H9 (cell line): ENCODE measurements around the gene PPIL6. TPM values are rescaled to one million over a fixed set of nuclear protein-coding genes. Genes with fewer than 3 reads are reported as not detected.

ENCODE experiments used
- DNase-seq: peaks from one replicate; pipeline ENCODE4 v3.0.0-alpha.2; 2017
- H2AFZ ChIP-seq: one replicate; pipeline ENCODE4 v1.6.1; 2013; ENCODE audit warnings: mild to moderate bottlenecking, low read length, control low read depth, moderate library complexity
- H2AK5ac ChIP-seq: 2 replicates; pipeline ENCODE4 v1.6.1; 2013; ENCODE audit warnings: low read length, control low read depth, mixed read lengths; ENCODE audit not compliant: insufficient read length
- H2BK120ac ChIP-seq: one replicate; pipeline ENCODE4 v1.6.1; 2013; ENCODE audit warnings: low read depth, mild to moderate bottlenecking, low read length, control low read depth, inconsistent platforms; ENCODE audit not compliant: poor library complexity, severe bottlenecking
- H2BK12ac ChIP-seq: 2 replicates; pipeline ENCODE4 v1.6.1; 2013; ENCODE audit warnings: low read length, control low read depth, mixed read lengths, low read depth; ENCODE audit not compliant: insufficient read length
- H2BK15ac ChIP-seq: 2 replicates; pipeline ENCODE4 v1.6.1; 2013; ENCODE audit warnings: low read depth, low read length, control low read depth
- H2BK20ac ChIP-seq: one replicate; pipeline ENCODE4 v1.6.1; 2013; ENCODE audit warnings: low read depth, mild to moderate bottlenecking, low read length, control low read depth, inconsistent platforms; ENCODE audit not compliant: poor library complexity, severe bottlenecking
- H2BK5ac ChIP-seq: 2 replicates; pipeline ENCODE4 v1.6.1; 2013; ENCODE audit warnings: low read length, control low read depth, mixed read lengths; ENCODE audit not compliant: insufficient read length
- H3K14ac ChIP-seq: 2 replicates; pipeline ENCODE4 v1.6.1; 2013; ENCODE audit warnings: low read length, control low read depth; ENCODE audit not compliant: insufficient read depth
- H3K18ac ChIP-seq: 2 replicates; pipeline ENCODE4 v1.6.1; 2013; ENCODE audit warnings: low read depth, mild to moderate bottlenecking, mixed read lengths, low read length, control low read depth; ENCODE audit not compliant: insufficient read length
- H3K23ac ChIP-seq: 2 replicates; pipeline ENCODE4 v1.6.1; 2013; ENCODE audit warnings: low read length, control low read depth, mixed read lengths, low read depth; ENCODE audit not compliant: insufficient read length
- H3K23me2 ChIP-seq: 2 replicates; pipeline ENCODE4 v1.6.1; 2013; ENCODE audit warnings: low read depth, mild to moderate bottlenecking, mixed read lengths, low read length, control low read depth; ENCODE audit not compliant: insufficient read length, poor library complexity, severe bottlenecking
- H3K27ac ChIP-seq: 2 replicates; pipeline ENCODE4 v1.5.1; 2013; ENCODE audit warnings: low read length, control low read depth, mixed read lengths, low read depth; ENCODE audit not compliant: insufficient read length
- H3K27me3 ChIP-seq: 2 replicates; pipeline ENCODE4 v1.6.1; 2013; ENCODE audit warnings: low read length, control low read depth, inconsistent platforms; ENCODE audit not compliant: insufficient read depth
- H3K4ac ChIP-seq: 2 replicates; pipeline ENCODE4 v1.6.1; 2013; ENCODE audit warnings: low read depth, mild to moderate bottlenecking, control low read depth, inconsistent platforms, low read length, moderate library complexity
- H3K4me1 ChIP-seq: 2 replicates; pipeline ENCODE4 v1.6.1; 2013; ENCODE audit warnings: low read length, control low read depth, inconsistent platforms; ENCODE audit not compliant: insufficient read depth
- H3K4me2 ChIP-seq: 2 replicates; pipeline ENCODE4 v1.6.1; 2013; ENCODE audit warnings: low read length, control low read depth, mixed read lengths; ENCODE audit not compliant: insufficient read length, insufficient read depth
- H3K56ac ChIP-seq: 2 replicates; pipeline ENCODE4 v1.6.1; 2013; ENCODE audit warnings: low read depth, mild to moderate bottlenecking, mixed read lengths, low read length, control low read depth; ENCODE audit not compliant: insufficient read length
- H3K79me1 ChIP-seq: 2 replicates; pipeline ENCODE4 v1.6.1; 2013; ENCODE audit warnings: low read depth, mild to moderate bottlenecking, moderate library complexity, low read length, control low read depth, inconsistent platforms; ENCODE audit not compliant: insufficient read depth, poor library complexity, severe bottlenecking
- H3K79me2 ChIP-seq: 2 replicates; pipeline ENCODE4 v1.6.1; 2013; ENCODE audit warnings: low read length, control low read depth, inconsistent platforms; ENCODE audit not compliant: insufficient read depth
- H3K9ac ChIP-seq: 2 replicates; pipeline ENCODE4 v1.6.1; 2013; ENCODE audit warnings: low read length, control low read depth, mixed read lengths; ENCODE audit not compliant: insufficient read length; ENCODE audit errors: extremely low read depth
- H3K9me3 ChIP-seq: one replicate; pipeline ENCODE4 v1.6.1; 2013; ENCODE audit warnings: low read depth, low read length, inconsistent platforms; ENCODE audit not compliant: control insufficient read depth
- H3T11ph ChIP-seq: one replicate; pipeline ENCODE4 v1.6.1; 2013; ENCODE audit warnings: mild to moderate bottlenecking, low read length, control low read depth, inconsistent platforms
- H4K20me1 ChIP-seq: one replicate; pipeline ENCODE4 v1.6.1; 2013; ENCODE audit not compliant: control insufficient read depth, insufficient read length, insufficient read depth
- H4K5ac ChIP-seq: 2 replicates; pipeline ENCODE4 v1.6.1; 2013; ENCODE audit warnings: low read depth, mild to moderate bottlenecking, mixed read lengths, low read length, control low read depth; ENCODE audit not compliant: insufficient read length
- H4K8ac ChIP-seq: replicated peaks from 2 replicates; pipeline ENCODE4 v1.6.1; 2013; ENCODE audit warnings: low read length, control low read depth, mixed read lengths, low read depth; ENCODE audit not compliant: insufficient read length
- H4K91ac ChIP-seq: 2 replicates; pipeline ENCODE4 v1.6.1; 2013; ENCODE audit warnings: low read depth, mild to moderate bottlenecking, moderate library complexity, mixed read lengths, low read length, control low read depth; ENCODE audit not compliant: insufficient read length
- H3K27ac Mint-ChIP-seq, 3 experiments: 2 replicates in 2 of 3; 3 replicates in 1 of 3; pipeline ENCODE4 v1.8.0; 2020 to 2021; ENCODE audit warnings: mixed read lengths in 3 of 3, mild to moderate bottlenecking in 1 of 3, moderate library complexity in 1 of 3
- H3K27me3 Mint-ChIP-seq: 2 replicates; pipeline ENCODE4 v1.8.0; 2021; ENCODE audit warnings: low read depth, mild to moderate bottlenecking, moderate library complexity, mixed read lengths
- H3K36me3 Mint-ChIP-seq, 3 experiments: 2 replicates in 2 of 3; 3 replicates in 1 of 3; pipeline ENCODE4 v1.8.0; 2020 to 2021; ENCODE audit warnings: low read depth in 3 of 3, mixed read lengths in 3 of 3; ENCODE audit not compliant: insufficient read depth in 1 of 3
- H3K4me1 Mint-ChIP-seq, 2 experiments: 2 replicates each; pipeline ENCODE4 v1.8.0; 2020; ENCODE audit warnings: mixed read lengths in 2 of 2
- H3K4me3 Mint-ChIP-seq, 2 experiments: 2 replicates in 1 of 2; 3 replicates in 1 of 2; pipeline ENCODE4 v1.8.0; 2020 to 2021; ENCODE audit warnings: mild to moderate bottlenecking in 2 of 2, mixed read lengths in 2 of 2, moderate library complexity in 1 of 2
- H3K9me3 Mint-ChIP-seq, 2 experiments: 2 replicates in 1 of 2; 3 replicates in 1 of 2; pipeline ENCODE4 v1.8.0; 2020; ENCODE audit warnings: mild to moderate bottlenecking in 2 of 2, mixed read lengths in 2 of 2, moderate library complexity in 1 of 2
- CTCF ChIP-seq: fragments of 200-600 bp; sonication (generic); conservative IDR thresholded peaks from 3 replicates; pipeline ENCODE4 v1.8.0; 2021; ENCODE audit warnings: antibody characterized with exemption, mild to moderate bottlenecking
- WGBS: extraction: QIAGEN DNeasy Blood & Tissue Kit; methylation state at CpG from one replicate; pipeline ENCODE4 v1.1.7; 2013; ENCODE audit warnings: missing lambda C conversion rate, low lambda C conversion rate, mixed read lengths; ENCODE audit not compliant: insufficient read length; ENCODE audit errors: extremely low coverage; 5-methylcytosine and 5-hydroxymethylcytosine counted together
- total RNA-seq: library from RNA; stranded (reverse); gene quantifications from 2 replicates; pipeline ENCODE4 v1.2.1, GENCODE V29; 2021

PPIL6 gene
- total RNA-seq, 1 experiment from 2014 or later = 1.0 TPM

GRCh38 chr6:109478841-109479624 lies 38.6 kb upstream of the PPIL6 start:
- peaks cover 30 to 75% (median 67%) of the 10 kb centered on the region in 3 experiments for H3K36me3 Mint-ChIP-seq
- no peak for TF ChIP-seq CTCF
- no peak overlapping the region for H3K27ac ChIP-seq

More at GRCh38 chr6:109478841-109479624, 38.6 kb upstream of the PPIL6 start:
- no peak overlapping the region for H3K18ac ChIP-seq
- peaks cover 31% of the 10 kb centered on the region; the same call in 1 of the 2 replicates for H3K79me2 ChIP-seq
- H4K5ac ChIP-seq = no peak overlapping the region
- H2BK20ac ChIP-seq = no peak overlapping the region
- H3K27me3 ChIP-seq = no peaks in the 10 kb centered on the region
- no peak overlapping the region for H3K14ac ChIP-seq
- H3T11ph ChIP-seq = no peak overlapping the region
- no peak overlapping the region for H2BK12ac ChIP-seq
- no peak overlapping the region for H3K56ac ChIP-seq
- peak overlapping the region; percentile 43 for H3K4me2 ChIP-seq
- peaks cover 49% of the 10 kb centered on the region in 2 experiments for H3K4me1 Mint-ChIP-seq
- H3K23me2 ChIP-seq = peaks cover 4% of the 10 kb centered on the region
- H3K79me1 ChIP-seq = peaks cover 2% of the 10 kb centered on the region
- peak overlapping the region; percentile 54 to 64 for H3K4me3 Mint-ChIP-seq
- H3K23ac ChIP-seq = no peak overlapping the region
- no peak overlapping the region for H2BK15ac ChIP-seq
- no peak overlapping the region for H3K4ac ChIP-seq
- no peak for DNase-seq
- peaks cover 13% of the 10 kb centered on the region; the same call in 1 of the 2 replicates for H3K4me1 ChIP-seq
- no peak overlapping the region for H2BK120ac ChIP-seq
- no peaks in the 10 kb centered on the region for H3K9me3 ChIP-seq
- peak overlapping the region; percentile 26 for H3K9ac ChIP-seq
- WGBS = no CpG with 5 or more reads among the region's 5 CpGs
- no peaks in the 10 kb centered on the region for H3K9me3 Mint-ChIP-seq
- peak overlapping the region; percentile 81 to 90 (median 85); a peak in 4 of 7 replicates for H3K27ac Mint-ChIP-seq
- H2AK5ac ChIP-seq = no peak overlapping the region
- no peak overlapping the region for H4K91ac ChIP-seq
- H2AFZ ChIP-seq = no peak overlapping the region
- no peak overlapping the region for H4K8ac ChIP-seq
- no peaks in the 10 kb centered on the region for H3K27me3 Mint-ChIP-seq
- no peak overlapping the region for H2BK5ac ChIP-seq
- H4K20me1 ChIP-seq = no peaks in the 10 kb centered on the region
